ENCODE measurements around the gene SLC39A11.
"Not testable (repeated sequence)": the region's sequence is repeated elsewhere in the genome, so short reads cannot be mapped to it uniquely, and the experiment has no call there.

SLC39A11 gene

DNA sequence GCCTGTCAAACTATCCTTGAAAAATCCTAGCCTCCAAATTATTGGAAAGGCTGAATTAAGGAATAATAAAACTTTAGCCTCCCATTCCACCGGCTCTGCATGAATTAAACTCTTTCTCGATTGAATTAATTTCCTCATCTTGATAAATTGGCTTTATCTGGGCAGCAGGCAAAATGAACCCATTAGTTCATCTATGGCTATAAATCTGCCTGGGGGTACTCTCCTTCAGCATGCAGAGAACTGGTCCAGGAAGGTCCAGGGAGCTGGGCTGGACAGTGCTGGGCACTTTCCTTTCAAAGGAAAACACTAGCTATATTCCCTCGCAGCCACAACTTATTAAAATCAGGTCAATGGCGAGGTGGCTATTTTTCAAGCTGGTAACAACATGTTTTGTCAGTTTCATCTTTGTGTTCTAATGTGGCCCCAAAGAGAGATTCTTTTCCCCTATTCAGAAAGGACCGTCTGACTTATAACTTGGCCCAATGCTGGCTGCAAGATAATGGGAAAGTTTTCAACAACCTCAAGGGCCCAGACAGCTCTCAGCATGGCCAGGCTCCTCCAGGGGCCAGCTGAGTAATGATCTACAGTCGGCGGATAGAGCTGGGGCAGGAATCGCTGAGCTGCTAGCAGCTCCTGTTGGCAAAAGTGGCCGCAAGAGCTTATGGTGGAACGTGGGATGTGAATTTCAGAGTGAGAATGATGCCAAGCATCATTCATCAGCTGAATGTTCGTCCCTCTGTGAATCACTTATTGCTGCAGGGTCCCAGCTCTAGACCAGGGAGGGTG lies 326.9 kb downstream of the SLC39A11 start:
- DNase-seq = peak in 13 of 58 donors; percentile 1 to 43 (median 8)

DNA sequence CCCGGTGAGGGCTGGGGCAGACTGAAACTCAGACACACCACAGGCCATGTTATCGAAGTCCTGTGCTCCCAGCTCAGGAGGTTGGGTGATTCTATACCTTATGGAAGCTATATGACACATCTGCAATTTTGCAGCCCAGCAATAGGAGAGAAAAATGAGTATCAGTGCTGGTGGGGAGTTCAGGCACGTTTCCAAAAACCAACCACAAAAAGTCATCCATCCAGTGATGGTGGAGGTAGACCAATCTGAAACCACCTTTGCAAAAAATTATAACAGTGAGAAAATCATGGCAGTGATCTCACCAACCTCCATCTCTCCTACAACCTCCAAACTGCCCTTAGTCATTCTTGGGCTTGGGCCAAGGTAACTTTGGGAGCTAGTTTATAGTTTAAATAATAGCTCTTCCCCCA lies 327.9 kb downstream of the SLC39A11 start:
- DNase-seq = no peak

DNA sequence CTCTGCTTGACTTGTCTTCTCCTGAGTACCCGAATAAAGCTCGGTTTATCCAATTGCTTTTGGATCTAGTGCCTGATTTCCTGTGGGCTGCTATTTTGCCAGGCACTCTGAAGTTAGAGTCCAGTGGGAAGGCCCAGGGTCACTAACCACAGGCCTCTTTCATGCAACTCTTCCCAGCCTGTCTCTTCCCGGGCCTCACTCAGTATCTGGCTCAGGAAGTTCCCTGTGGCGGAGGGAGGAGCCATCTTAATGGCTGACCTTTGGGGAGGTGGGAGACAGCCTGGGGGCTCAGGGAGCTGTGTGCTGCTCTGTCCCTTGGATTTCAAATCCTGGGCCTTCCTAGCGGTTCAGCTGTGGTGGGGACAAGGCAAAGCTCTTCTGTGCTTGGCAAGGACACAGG lies 328.5 kb downstream of the SLC39A11 start:
- no peak for DNase-seq

DNA sequence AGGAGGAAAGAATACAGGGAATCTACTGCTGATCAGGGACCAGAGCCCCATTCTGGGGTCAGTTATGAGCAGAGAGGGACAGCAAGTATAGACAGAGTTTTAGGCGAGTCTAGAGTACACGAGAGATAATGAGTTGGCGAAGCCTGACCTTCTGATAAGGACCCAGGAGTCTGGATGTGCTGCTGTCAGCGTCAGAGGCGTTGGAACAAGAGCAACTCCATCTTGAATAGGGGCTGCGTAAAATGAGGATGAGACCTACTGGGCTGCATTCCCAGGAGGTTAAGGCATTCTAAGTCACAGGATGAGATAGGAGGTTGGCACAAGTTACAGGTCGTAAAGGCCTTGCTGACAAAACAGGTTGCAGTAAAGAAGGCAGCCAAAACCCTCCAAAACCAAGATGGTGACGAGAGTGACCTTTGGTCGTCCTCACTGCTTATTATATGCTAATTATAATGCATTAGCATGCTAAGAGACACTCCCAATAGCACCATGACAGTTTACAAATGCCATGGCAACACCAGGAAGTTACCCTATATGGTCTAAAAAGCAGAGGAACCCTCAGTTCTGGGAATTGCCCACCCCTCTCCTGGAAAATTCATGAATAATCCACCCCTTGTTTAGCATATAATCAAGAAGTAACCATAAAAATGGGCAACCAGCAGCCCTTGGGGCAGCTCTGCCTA lies 330.5 kb downstream of the SLC39A11 start:
- DNase-seq = not testable (repeated sequence)

DNA sequence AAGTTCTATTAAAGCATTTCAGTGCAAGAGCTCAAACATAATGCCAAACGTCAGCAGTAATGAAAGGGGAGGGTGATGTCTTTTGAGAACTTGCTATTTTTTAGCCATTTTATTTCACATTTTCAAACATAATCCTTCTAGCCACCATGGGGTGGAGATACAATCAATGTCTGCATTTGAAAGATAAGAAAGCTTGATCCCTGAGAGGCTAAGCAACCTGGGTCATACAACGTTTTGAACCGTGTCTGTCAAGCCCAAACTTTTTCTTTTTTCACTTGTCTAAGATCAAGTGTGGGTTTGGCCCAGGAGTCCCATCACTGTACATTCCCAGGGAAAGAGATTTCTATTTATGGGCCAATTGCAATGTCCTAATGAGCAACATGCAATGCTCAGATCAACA lies 331.1 kb downstream of the SLC39A11 start:
- no peak for DNase-seq

DNA sequence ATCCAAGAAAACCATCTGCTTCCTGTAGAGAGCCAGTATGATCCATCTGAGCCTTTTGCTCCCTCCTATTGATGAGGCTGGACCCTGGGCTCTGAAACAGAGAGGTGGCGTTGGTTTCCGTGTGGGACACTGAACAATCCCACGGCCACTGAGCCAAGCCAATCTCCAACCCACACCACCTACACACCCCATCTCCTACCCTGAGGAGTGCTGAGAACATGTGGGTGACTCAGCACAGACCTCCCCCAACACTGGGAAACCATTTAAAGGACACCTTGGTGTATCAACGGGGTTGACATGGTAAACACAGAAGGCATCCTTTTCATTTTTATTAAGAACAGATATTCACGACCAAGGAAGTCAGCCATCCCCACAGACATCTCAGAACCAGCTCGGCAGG lies 332.1 kb downstream of the SLC39A11 start:
- DNase-seq = no peak

DNA sequence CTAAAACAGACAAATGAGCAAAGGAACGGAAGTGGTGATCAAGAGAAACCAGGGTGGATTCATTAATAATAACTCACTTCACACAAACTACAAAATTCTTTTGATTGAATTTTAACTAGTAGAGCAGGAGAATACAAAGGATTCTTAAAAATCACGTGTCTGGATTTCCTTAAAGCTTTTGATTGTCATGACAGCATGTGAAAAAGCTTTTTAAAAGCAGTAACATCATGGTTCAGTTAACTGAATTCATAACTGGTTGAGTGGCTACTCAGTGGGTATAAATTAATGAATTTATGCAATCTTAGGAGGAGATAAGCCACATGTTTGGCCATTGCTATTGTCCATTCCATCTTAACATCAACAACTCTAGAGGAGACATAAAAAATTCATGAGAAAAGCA lies 333.2 kb downstream of the SLC39A11 start:
- no peak for DNase-seq

DNA sequence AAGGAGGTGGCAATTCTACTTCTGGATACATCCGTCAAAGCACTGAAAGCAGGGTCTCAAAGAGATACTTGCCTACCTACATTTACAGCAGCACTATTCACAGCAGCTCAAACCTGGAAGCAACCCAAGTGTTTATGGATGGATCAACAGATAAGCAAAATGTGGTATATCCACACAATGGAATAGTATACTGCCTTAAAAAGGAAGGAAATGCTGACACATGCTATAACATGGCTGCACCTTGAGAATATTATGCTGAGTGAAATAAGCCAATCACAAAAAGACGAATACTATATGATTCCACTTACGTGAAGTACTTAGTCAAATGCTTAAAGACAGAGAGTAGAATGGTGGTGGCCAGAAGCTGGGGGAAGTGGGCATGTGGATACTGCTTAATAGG lies 336.2 kb downstream of the SLC39A11 start:
- DNase-seq = no peak

DNA sequence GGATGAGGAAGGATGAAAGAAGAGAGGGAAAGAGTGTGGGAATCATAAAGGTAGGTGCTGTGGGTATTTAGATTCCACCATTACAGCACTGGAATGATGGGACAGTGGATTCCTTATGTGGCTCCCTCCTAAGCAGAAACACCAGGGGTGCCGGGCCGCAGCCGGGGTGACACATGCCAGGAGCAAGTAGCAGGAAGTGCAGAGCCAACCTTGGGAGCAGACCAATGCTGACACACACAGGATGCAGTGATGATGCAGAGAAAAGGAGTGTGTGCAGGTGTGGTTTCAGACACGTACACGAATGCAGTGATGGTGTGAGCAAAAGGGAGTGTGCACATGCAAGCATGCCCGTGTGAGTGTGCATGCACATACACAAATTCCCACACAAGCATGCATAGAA lies 338.0 kb downstream of the SLC39A11 start:
- DNase-seq = no peak

DNA sequence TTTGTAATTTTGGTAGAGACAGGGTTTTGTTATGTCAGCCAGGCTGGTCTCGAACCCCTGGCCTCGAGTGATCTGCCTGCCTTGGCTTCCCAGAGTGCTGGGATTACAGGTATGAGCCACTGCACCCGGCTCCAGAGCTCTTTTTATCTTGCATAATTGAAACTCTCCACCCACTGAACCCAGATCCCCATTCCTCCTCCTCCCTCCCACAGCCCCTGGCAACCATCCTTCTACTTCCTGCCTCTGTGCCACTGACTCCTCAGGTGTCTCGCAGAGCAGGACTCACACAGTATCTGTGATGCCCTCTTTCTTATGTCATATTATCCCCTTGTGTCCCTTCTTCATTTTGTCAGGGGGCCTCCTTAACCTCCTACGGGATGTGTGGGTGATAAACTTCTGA lies 340.7 kb downstream of the SLC39A11 start:
- peak in 1 of 58 donors; percentile 23 for DNase-seq

DNA sequence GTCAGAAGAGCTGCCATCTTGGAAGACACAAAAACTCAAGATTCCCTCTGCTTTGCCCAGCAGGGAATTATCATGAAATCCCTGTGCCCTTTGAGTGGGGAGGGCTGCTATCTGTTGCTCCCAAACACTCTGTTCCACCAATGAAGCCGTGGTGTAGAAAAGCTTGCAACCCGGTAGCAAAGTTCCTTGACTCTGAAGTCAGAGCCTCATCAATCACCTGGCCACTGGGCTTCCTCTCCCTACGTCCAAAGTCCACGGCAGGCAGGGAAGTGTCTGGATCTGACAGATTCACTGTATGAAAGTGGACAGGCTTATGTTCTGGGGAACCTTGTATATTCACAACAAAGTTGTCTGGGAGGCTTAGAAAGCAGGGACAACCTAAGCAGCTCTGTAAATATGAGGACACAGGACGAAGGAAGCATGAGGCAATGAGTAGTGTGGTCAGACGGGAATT lies 343.3 kb downstream of the SLC39A11 start:
- DNase-seq = no peak

DNA sequence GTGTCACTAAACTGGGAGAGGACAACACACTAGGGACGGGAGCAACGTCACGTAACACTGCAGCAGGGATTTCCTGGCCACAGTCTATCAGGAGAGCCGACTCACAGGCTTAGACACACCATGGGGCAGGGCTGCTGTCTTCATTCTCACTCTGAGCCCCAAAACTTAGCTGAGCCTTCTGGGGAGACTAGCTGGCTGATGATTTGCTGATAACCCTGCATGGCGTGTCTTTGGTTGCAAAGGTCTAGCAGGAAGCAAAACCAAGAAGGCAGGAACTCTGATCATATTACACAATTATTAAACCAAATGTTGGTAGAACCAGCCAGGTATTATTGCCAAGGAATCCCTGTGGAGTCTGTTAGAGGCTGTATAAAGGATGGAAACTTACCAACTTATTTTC lies 345.0 kb downstream of the SLC39A11 start:
- no peak for DNase-seq

DNA sequence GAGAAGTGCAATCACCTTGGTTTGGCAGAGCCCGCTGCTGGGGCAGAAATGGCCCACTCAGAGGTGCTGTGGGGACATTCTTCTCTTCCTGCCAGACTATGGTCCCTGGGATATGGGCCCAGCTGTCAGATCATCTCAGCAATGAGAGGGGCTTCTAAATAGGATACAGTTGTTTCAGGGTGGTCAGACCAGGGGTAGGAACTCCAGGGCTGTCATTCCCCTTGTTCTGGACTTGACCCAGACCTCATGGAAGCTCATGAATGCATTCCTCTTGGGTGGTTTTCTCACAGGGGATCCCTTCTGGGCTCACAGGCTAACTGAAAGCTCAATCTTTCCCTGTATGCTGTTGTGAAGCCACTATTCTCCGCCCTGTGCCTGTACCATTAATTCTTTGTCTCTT lies 347.2 kb downstream of the SLC39A11 start:
- no peak for DNase-seq

DNA sequence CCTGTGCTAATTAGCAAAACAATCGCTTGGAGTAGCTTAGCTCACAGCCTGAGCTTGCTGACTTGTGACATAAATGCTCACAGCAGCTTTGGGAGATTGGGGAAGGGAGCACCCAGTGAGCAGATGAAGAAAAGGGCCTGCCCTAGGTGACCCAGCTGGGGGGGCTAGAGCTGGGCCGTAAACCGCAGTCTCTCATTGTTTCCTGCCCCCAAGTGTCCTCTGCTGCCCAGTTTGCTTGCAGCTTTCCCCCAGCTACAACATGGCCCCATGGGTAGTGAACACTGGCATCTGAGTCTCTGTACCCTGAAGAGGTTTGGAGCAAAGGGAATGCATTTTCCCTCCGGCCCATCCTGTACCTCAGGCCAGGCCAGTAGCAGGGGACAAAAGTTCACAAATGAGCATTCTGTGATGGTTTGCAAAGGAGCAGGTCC lies 349.4 kb downstream of the SLC39A11 start:
- no peak for DNase-seq

DNA sequence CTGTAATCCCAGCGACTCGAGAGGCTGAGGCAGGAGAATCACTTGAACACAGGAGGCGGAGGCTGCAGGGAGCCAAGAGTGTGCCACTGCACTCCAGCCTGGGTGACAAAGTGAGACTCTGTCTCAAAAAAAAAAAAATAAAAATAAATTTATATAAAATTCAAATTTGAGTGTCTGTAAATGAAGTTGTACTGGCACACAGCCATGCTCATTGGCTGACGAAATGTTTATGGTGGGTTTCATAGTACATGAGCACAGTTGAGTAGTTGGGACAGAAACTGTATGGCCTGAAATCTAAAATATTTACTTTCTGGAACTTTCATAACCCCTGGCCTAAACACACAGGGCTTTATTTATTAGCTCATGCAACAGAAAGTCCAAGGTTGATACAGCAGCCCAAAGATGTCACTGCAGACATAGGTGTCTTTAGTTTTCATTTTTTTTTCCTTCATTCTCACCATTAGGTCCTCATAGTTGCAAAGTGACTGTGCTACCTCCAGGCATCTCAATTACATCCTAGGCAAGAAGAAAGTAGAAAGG lies 355.3 kb downstream of the SLC39A11 start:
- DNase-seq = no peak

DNA sequence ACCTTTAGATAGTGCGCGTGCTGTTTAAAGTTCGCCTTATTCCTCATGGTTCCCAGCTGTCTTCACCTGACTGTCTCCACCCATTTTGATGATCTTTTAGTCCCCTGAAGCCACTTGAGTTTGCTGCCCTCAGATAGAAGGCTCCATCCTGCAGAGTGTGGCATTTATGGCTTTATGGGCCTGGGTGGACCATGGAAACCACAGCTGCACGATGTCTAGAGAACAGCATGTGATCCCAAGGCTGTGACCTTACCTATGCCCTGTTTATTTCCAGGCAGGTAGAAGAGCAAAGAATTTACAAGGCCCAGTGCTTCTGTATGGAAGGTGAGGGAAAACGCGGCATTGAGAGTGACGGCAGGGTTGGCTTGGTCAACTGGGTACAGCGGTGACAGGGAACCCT lies 356.9 kb downstream of the SLC39A11 start:
- DNase-seq = no peak

DNA sequence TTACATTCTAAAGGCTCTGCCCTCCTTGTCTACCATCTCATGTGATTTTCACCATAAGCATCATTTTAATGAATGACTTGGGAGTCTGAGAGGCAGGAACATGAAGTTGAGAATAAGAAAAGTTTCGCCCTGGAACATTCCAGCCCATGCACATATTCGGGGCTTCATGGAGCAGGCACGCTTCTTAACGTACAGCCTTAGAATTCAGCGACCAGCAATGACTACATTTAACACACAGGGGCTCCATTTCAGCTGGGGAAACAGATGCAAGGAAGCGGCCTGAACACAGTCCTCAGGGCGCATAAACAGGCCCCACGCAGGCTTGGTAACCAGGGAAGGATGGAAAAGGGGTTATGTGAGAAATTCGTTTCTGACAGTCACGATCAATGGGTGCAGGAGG lies 357.4 kb downstream of the SLC39A11 start:
- no peak for DNase-seq

DNA sequence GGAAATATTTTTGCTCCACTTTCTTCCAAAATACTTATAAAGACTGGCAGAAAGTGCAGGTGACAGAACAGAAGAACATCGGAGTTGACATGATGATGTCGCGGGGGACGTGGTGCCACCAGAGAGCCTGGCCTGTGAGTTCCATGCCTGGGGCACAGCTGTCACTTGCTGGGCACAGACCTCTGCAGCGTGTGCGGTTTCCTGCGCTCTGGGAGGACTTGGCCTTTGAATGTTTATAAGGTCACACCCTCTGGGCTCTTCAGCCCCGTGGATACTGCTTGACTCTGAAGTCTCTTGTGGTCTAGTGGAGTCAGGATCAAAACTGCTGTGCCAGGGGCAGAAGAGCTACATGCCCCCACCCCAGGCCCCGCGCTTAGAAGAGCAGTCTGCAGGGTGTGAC lies 357.9 kb downstream of the SLC39A11 start:
- DNase-seq = no peak

DNA sequence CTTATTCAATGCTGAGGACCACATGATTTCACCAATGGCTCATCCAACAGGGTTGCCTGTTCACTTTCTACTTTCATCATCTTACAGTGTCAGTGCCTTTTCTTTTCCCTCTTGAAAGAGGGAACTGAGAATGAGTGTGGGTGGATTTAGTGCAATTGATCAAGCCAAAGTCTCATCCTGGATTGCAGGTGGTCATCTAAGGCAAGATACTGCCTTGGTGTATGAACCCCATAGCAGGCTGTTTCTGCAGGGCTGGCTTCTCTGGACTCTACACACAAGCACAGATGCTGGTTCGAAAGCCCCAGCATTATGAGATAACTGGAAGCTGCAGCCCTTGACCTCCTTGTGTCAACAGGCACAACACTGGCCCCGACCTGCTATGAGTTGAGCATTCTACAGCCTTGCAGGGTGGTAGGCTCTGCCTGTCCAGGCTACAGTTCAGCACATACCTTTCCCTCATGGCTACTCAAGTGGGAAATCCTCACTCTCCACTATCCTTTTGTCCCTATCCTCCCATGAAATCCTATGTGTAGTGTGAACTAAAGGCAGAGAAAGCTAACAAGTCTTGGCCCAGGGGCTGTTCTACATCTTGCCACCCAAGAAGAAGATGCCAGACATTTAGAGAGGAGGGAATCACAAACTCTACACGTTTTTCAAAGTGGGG lies 358.7 kb downstream of the SLC39A11 start:
- DNase-seq = no peak

DNA sequence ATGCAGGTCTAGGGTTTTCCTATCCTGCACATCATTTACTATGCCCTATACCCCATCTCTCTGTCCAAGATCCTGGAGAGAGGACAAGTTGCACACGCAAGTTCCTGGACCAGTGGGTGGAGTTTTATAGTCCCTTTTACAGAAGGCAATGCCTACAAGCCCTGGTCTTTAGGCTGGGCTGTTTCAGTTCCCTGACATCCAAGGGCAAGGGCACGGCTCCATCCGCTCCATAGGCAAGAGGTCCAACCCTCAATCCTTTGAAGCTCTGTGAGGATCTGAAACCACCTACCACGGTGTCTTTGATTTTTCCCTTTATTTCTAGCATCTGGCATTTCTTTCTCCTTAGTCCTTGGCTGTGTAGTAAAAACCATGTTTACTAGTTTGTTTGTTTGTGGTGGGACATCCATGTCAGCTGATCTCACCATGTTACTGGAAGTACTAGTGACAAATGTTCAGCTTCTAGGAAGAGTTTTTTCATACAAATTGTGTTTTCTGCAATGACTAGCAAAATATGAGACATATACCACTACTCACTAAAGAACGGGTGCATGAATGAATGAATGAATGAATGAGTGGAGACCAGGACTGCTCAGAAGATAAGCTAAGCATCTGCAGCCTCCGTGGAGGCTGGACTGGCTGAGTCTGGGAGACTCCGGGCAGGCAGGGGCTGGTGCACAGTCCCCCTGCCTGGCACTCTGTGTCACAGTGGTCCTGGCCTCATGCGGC lies 359.4 kb downstream of the SLC39A11 start:
- DNase-seq = no peak

DNA sequence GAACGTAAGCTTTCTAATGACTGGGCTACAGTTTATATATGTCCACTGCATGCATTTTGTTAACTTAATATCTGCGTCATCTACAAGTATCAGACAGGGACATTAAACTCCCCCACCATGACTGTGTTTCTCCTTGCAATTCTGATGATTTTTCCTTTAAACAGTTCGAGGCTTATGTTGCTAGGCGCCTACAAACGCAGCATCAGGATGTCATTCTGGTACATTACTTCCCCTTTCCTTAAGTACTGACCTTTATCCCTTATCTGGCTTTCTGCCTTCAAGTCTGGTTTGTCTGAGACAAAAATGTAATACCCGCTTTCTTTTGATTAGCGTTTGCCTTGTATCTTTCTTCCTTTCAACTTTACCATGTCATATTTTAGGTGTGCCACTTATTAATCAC lies 362.4 kb downstream of the SLC39A11 start:
- no peak for DNase-seq
